GM12874 (cell line): ENCODE measurements around the gene RIPPLY3.

ENCODE experiments used
- TF ChIP-seq, protein P1 (sequence below): IDR thresholded peaks from 2 replicates; pipeline ENCODE4 v1.5.1; 2011; ENCODE audit warnings: low read depth, mild to moderate bottlenecking, control low read depth, low read length, moderate library complexity; ENCODE audit not compliant: insufficient read depth

The RIPPLY3 gene

DNA sequence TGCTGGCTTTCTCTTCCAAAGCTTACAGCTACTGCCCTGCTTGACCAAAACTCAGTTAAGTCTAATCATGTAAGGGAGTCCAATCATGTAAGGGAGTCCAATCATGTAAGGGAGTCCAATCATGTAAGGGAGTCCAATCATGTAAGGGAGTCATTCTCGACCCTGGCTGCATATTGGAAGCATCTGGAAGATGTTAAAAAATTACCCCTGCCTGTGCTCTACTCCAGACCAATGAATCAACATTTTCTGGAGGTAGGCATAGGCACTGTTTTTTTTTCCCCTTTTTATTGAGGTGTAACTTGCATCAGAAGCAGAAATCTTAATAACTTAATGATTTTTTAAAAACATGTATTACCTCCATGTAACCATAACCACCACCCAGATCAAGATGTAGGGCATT, 56.9 kb downstream of the RIPPLY3 start:
- TF ChIP-seq, protein P1, sequence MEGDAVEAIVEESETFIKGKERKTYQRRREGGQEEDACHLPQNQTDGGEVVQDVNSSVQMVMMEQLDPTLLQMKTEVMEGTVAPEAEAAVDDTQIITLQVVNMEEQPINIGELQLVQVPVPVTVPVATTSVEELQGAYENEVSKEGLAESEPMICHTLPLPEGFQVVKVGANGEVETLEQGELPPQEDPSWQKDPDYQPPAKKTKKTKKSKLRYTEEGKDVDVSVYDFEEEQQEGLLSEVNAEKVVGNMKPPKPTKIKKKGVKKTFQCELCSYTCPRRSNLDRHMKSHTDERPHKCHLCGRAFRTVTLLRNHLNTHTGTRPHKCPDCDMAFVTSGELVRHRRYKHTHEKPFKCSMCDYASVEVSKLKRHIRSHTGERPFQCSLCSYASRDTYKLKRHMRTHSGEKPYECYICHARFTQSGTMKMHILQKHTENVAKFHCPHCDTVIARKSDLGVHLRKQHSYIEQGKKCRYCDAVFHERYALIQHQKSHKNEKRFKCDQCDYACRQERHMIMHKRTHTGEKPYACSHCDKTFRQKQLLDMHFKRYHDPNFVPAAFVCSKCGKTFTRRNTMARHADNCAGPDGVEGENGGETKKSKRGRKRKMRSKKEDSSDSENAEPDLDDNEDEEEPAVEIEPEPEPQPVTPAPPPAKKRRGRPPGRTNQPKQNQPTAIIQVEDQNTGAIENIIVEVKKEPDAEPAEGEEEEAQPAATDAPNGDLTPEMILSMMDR = no peak

DNA sequence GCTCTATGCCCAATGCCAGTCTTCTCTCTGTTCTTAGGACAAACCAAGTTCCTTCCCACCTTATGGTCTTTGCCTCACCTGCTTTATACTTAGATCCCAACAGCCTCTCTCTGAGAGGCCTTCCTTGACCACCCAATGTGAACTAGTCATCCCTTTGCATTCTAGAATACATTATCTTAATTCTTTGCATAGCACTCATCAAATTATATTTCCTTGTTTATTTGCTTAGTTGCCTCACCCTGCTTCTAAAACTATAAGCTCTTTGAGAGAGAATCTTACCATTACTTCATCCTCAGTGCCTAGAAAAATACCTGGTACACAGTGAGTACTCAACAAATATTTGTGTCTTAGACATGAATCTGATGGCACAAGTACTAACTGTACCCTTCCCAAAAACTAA, 58.3 kb downstream of the RIPPLY3 start:
- TF ChIP-seq, protein P1 = no peak

- TF ChIP-seq, protein P1 = no peak
Observed at GRCh38 chr21:37065561-37066177, 59.2 kb downstream of the RIPPLY3 start.
